GM23338 (cell line): ENCODE measurements around the gene CHD5. TPM values are rescaled to one million over a fixed set of nuclear protein-coding genes. Genes with fewer than 3 reads are reported as not detected.

Experiments used
- ATAC-seq: fragments of 200-7000 bp; cut with Tn5 transposase; 3 replicates; pipeline ENCODE4 v1.9.1; 2020
- DNase-seq: peaks from one replicate; pipeline ENCODE4 v3.0.0-alpha.2; 2015; ENCODE audit warnings: low spot score
- H2AFZ ChIP-seq: fragments of 200-600 bp; sonication (generic); 2 replicates; pipeline ENCODE4 v1.8.0; 2016; ENCODE audit warnings: antibody characterized with exemption, mild to moderate bottlenecking, moderate library complexity
- H3F3A ChIP-seq: fragments of 200-600 bp; sonication (generic); replicated peaks from 2 replicates; pipeline ENCODE4 v1.8.0; 2017; ENCODE audit warnings: antibody characterized with exemption, mixed run types, low read depth
- H3K27ac ChIP-seq: fragments of 200-600 bp; sonication (generic); 2 replicates; pipeline ENCODE4 v1.6.1; 2016; ENCODE audit warnings: low read depth
- H3K27me3 ChIP-seq: fragments of 200-600 bp; sonication (generic); 2 replicates; pipeline ENCODE4 v1.8.0; 2016; ENCODE audit warnings: mild to moderate bottlenecking, mixed run types, moderate library complexity; ENCODE audit not compliant: insufficient read depth
- H3K36me3 ChIP-seq: fragments of 200-600 bp; sonication (generic); 2 replicates; pipeline ENCODE4 v1.8.0; 2016; ENCODE audit warnings: mild to moderate bottlenecking; ENCODE audit not compliant: insufficient read depth
- H3K4me1 ChIP-seq: fragments of 200-600 bp; sonication (generic); 2 replicates; pipeline ENCODE4 v1.8.0; 2016; ENCODE audit warnings: mild to moderate bottlenecking, moderate library complexity; ENCODE audit not compliant: insufficient read depth
- H3K4me2 ChIP-seq: fragments of 200-600 bp; sonication (generic); 2 replicates; pipeline ENCODE4 v1.7.1; 2017; ENCODE audit warnings: mixed run types
- H3K4me3 ChIP-seq: fragments of 200-600 bp; sonication (generic); 2 replicates; pipeline ENCODE4 v1.6.1; 2016; ENCODE audit warnings: mixed run types
- H3K79me2 ChIP-seq: fragments of 200-600 bp; sonication (generic); replicated peaks from 2 replicates; pipeline ENCODE4 v1.8.0; 2017; ENCODE audit warnings: mild to moderate bottlenecking; ENCODE audit not compliant: insufficient read depth
- H3K9me2 ChIP-seq: fragments of 200-600 bp; sonication (generic); 2 replicates; pipeline ENCODE4 v1.8.0; 2017; ENCODE audit not compliant: insufficient read depth
- H4K20me1 ChIP-seq: fragments of 200-600 bp; sonication (generic); replicated peaks from 2 replicates; pipeline ENCODE4 v1.8.0; 2017; ENCODE audit warnings: mild to moderate bottlenecking; ENCODE audit not compliant: insufficient read depth
- H3K27ac Mint-ChIP-seq: 2 replicates; pipeline ENCODE4 v1.8.0; 2020; ENCODE audit warnings: inconsistent platforms, mild to moderate bottlenecking, moderate library complexity, mixed read lengths
- H3K27me3 Mint-ChIP-seq: 3 replicates; pipeline ENCODE4 v1.8.0; 2022; ENCODE audit warnings: low read depth, mild to moderate bottlenecking, moderate library complexity, mixed read lengths, inconsistent platforms; ENCODE audit not compliant: insufficient read depth, poor library complexity
- H3K36me3 Mint-ChIP-seq: 3 replicates; pipeline ENCODE4 v1.8.0; 2021; ENCODE audit warnings: low read depth, mild to moderate bottlenecking, inconsistent platforms, moderate library complexity, mixed read lengths
- H3K4me1 Mint-ChIP-seq: 3 replicates; pipeline ENCODE4 v1.8.0; 2020; ENCODE audit warnings: mild to moderate bottlenecking, inconsistent platforms, mixed read lengths
- H3K4me3 Mint-ChIP-seq: 3 replicates; pipeline ENCODE4 v1.8.0; 2021; ENCODE audit warnings: moderate library complexity, mild to moderate bottlenecking, inconsistent platforms, mixed read lengths
- H3K9me3 Mint-ChIP-seq: 3 replicates; pipeline ENCODE4 v1.8.0; 2020; ENCODE audit warnings: moderate library complexity, mild to moderate bottlenecking, inconsistent platforms, mixed read lengths
- CTCF ChIP-seq, 2 experiments: fragments of 200-600 bp in 1 of 2; sonication (generic) in 1 of 2; conservative IDR thresholded peaks; 2 replicates each; pipeline versions ENCODE4 v1.5.1 to v1.6.1; 2016 to 2017; ENCODE audit warnings: antibody characterized with exemption in 2 of 2, low read depth in 2 of 2, mild to moderate bottlenecking in 2 of 2, moderate library complexity in 1 of 2
- EZH2 ChIP-seq: fragments of 200-600 bp; sonication (generic); IDR thresholded peaks from one replicate; pipeline ENCODE4 v1.8.0; 2017; ENCODE audit warnings: antibody characterized with exemption, mild to moderate bottlenecking, low read depth; ENCODE audit not compliant: unreplicated experiment
- EZH2phosphoT487 ChIP-seq: fragments of 200-600 bp; sonication (generic); IDR thresholded peaks from one replicate; pipeline ENCODE4 v1.8.1; 2018; ENCODE audit warnings: antibody characterized with exemption; ENCODE audit not compliant: unreplicated experiment
- JUNB ChIP-seq: IDR thresholded peaks from one replicate; pipeline ENCODE4 v1.6.1; 2016; ENCODE audit warnings: antibody characterized with exemption; ENCODE audit not compliant: unreplicated experiment
- NANOG ChIP-seq: IDR thresholded peaks from 2 replicates; pipeline ENCODE4 v1.6.1; 2016; ENCODE audit warnings: antibody characterized with exemption, borderline replicate concordance
- STAT1 ChIP-seq: IDR thresholded peaks from one replicate; pipeline ENCODE4 v1.6.1; 2016; ENCODE audit warnings: antibody characterized with exemption; ENCODE audit not compliant: unreplicated experiment
- ZNF114 ChIP-seq: fragments of 250-450 bp; sonication (Bioruptor Pico); IDR thresholded peaks from 2 replicates; pipeline ENCODE4 v1.5.0; 2020; ENCODE audit warnings: mild to moderate bottlenecking, moderate library complexity
- ZNF331 ChIP-seq: fragments of 250-450 bp; sonication (Bioruptor Pico); IDR thresholded peaks from 2 replicates; pipeline ENCODE4 v1.5.0; 2020; ENCODE audit warnings: low read depth, mild to moderate bottlenecking, moderate library complexity
- polyA plus RNA-seq: library from polyadenylated mRNA; unstranded; fragments of >200 nt; fragmentation: Nextera tagmentation; extraction: Ambion mirVana; gene quantifications from 2 replicates; pipeline ENCODE4 v1.2.1, GENCODE V29; 2016
- total RNA-seq: library from RNA; depleted of rRNA; stranded (reverse); fragments of >200 nt; shearing (Covaris generic); gene quantifications from 2 replicates; pipeline ENCODE4 v1.2.3, GENCODE V29; 2014
- TF ChIP-seq, protein P1 (sequence below): IDR thresholded peaks from one replicate; pipeline ENCODE4 v1.6.1; 2018; ENCODE audit warnings: antibody characterized with exemption; ENCODE audit not compliant: unreplicated experiment
- TF ChIP-seq, protein P2 (sequence below): IDR thresholded peaks from 2 replicates; pipeline ENCODE4 v1.6.1; 2016; ENCODE audit warnings: antibody characterized with exemption

Gene CHD5
- total and polyA plus RNA-seq, 2 experiments from 2014 or later: 0.32 to 1.0 TPM

- no peak for TF ChIP-seq CTCF (conservative IDR thresholded peaks at IDR 0.05; ENCODE audit: low read depth in 2 of 2)
- no peak for TF ChIP-seq JUNB
- TF ChIP-seq NANOG: no peak
- TF ChIP-seq ZNF331 (CRISPR knock-in tag): no peak
- no peak for TF ChIP-seq STAT1
- no peak for TF ChIP-seq ZNF114
- TF ChIP-seq, protein P1, sequence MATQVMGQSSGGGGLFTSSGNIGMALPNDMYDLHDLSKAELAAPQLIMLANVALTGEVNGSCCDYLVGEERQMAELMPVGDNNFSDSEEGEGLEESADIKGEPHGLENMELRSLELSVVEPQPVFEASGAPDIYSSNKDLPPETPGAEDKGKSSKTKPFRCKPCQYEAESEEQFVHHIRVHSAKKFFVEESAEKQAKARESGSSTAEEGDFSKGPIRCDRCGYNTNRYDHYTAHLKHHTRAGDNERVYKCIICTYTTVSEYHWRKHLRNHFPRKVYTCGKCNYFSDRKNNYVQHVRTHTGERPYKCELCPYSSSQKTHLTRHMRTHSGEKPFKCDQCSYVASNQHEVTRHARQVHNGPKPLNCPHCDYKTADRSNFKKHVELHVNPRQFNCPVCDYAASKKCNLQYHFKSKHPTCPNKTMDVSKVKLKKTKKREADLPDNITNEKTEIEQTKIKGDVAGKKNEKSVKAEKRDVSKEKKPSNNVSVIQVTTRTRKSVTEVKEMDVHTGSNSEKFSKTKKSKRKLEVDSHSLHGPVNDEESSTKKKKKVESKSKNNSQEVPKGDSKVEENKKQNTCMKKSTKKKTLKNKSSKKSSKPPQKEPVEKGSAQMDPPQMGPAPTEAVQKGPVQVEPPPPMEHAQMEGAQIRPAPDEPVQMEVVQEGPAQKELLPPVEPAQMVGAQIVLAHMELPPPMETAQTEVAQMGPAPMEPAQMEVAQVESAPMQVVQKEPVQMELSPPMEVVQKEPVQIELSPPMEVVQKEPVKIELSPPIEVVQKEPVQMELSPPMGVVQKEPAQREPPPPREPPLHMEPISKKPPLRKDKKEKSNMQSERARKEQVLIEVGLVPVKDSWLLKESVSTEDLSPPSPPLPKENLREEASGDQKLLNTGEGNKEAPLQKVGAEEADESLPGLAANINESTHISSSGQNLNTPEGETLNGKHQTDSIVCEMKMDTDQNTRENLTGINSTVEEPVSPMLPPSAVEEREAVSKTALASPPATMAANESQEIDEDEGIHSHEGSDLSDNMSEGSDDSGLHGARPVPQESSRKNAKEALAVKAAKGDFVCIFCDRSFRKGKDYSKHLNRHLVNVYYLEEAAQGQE: no peak
- TF ChIP-seq EZH2: no peak
- TF ChIP-seq EZH2phosphoT487: no peak
- TF ChIP-seq, protein P2, sequence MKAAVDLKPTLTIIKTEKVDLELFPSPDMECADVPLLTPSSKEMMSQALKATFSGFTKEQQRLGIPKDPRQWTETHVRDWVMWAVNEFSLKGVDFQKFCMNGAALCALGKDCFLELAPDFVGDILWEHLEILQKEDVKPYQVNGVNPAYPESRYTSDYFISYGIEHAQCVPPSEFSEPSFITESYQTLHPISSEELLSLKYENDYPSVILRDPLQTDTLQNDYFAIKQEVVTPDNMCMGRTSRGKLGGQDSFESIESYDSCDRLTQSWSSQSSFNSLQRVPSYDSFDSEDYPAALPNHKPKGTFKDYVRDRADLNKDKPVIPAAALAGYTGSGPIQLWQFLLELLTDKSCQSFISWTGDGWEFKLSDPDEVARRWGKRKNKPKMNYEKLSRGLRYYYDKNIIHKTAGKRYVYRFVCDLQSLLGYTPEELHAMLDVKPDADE: no peak
Observed at GRCh38 chr1:6092211-6092610, 87.9 kb downstream of the CHD5 start (continued).

GRCh38 chr1:6091823-6092109 is 88.4 kb downstream of the CHD5 start:
- DNase-seq (no peak), ATAC-seq (no peak)
- no peaks in the 10 kb centered on the region for H3K4me1 ChIP-seq
- no peak overlapping the region for H3K4me2 ChIP-seq
- no peaks in the 10 kb centered on the region for H3K79me2 ChIP-seq
- H3K27ac ChIP-seq: no peak overlapping the region
- H3K9me2 ChIP-seq: no peaks in the 10 kb centered on the region
- no peaks in the 10 kb centered on the region for H3F3A ChIP-seq
- Mint-ChIP-seq H3K27me3 (no peaks in the 10 kb centered on the region), H3K9me3 (no peaks in the 10 kb centered on the region), H3K4me1 (no peaks in the 10 kb centered on the region; the same call in 2 of the 3 replicates), H3K36me3 (no peaks in the 10 kb centered on the region), H3K4me3 (no peak overlapping the region), H3K27ac (no peak overlapping the region)
- no peaks in the 10 kb centered on the region for H3K27me3 ChIP-seq
- no peak overlapping the region for H2AFZ ChIP-seq
- no peak for TF ChIP-seq EZH2
- no peak for TF ChIP-seq NANOG
- TF ChIP-seq, protein P1: no peak
- H3K4me3 ChIP-seq: no peak overlapping the region
- H3K36me3 ChIP-seq: no peaks in the 10 kb centered on the region
- H4K20me1 ChIP-seq: no peaks in the 10 kb centered on the region
